Measurements from ENCODE around the gene LGALS9. TPM values are rescaled to one million over a fixed set of nuclear protein-coding genes. Genes with fewer than 3 reads are reported as not detected.

The LGALS9 gene
- polyA plus RNA-seq, 1 of the 3 experiments (the other 2 are of a cell fraction) = 0.21 TPM

GRCh38 chr17:27654136-27654535 is 23.1 kb downstream of the LGALS9 start:
- CTCF ChIA-PET = interaction anchor here (0.6 to 17.8 kb wide), 40 partner anchors 8 to 597 kb away, joined by 3 to 365 read pairs (median 6); partner anchors contain the start of gene LYRM9
- Histone ChIP-seq H3K36me3 (replicated peaks in 1 of 2; ENCODE audit: control insufficient read depth in 1 of 2, insufficient read depth in 2 of 2, low read length in 1 of 2) (no peaks in the 10 kb centered on the region), H3K4me1 (ENCODE audit: control insufficient read depth in 1 of 2, insufficient read depth in 2 of 2, low read depth in 1 of 2, low read length in 1 of 2) (no peaks in the 10 kb centered on the region; a peak in 1 of 4 replicates), H3K27me3 (ENCODE audit: insufficient read depth) (no peaks in the 10 kb centered on the region), H4K20me1 (ENCODE audit: insufficient read depth) (no peaks in the 10 kb centered on the region), H2AFZ (ENCODE audit: low read depth) (peak overlapping the region; percentile 72; the same call in 1 of the 2 replicates), H3K9me2 (no peaks in the 10 kb centered on the region), H3K9ac (no peak overlapping the region), H3K9me3 (no peaks in the 10 kb centered on the region), H3K79me2 (ENCODE audit: insufficient read depth) (no peaks in the 10 kb centered on the region), H3K4me2 (no peak overlapping the region), H3F3A (replicated peaks; ENCODE audit: insufficient read depth) (no peaks in the 10 kb centered on the region), H3K27ac (ENCODE audit: low read depth in 2 of 2, low read length in 1 of 2) (no peak overlapping the region), H3K4me3 (ENCODE audit: low read depth in 2 of 2, low read length in 1 of 2) (no peak overlapping the region)
- DNase-seq = no peak
- POLR2A ChIA-PET = no interaction called here
- 91% methylated on average over 6 of the region's 15 CpGs for WGBS (ENCODE audit: low lambda C conversion rate)
- no peak for TF ChIP-seq NRF1 (IDR thresholded peaks at IDR 0.05; ENCODE audit: low read depth, low read length)
- no peak for TF ChIP-seq MEF2A (IDR thresholded peaks at IDR 0.05; ENCODE audit: borderline replicate concordance, low read depth)
- no peak for TF ChIP-seq JUND (IDR thresholded peaks at IDR 0.05)
- TF ChIP-seq, protein P1, sequence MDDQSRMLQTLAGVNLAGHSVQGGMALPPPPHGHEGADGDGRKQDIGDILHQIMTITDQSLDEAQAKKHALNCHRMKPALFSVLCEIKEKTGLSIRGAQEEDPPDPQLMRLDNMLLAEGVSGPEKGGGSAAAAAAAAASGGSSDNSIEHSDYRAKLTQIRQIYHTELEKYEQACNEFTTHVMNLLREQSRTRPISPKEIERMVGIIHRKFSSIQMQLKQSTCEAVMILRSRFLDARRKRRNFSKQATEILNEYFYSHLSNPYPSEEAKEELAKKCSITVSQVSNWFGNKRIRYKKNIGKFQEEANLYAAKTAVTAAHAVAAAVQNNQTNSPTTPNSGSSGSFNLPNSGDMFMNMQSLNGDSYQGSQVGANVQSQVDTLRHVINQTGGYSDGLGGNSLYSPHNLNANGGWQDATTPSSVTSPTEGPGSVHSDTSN (IDR thresholded peaks at IDR 0.05) = no peak
- TF ChIP-seq CHD2 (IDR thresholded peaks at IDR 0.05; ENCODE audit: low read length, partially characterized antibody) = no peak
- TF ChIP-seq FOXM1 (IDR thresholded peaks at IDR 0.05; ENCODE audit: low read depth) = no peak
- TF ChIP-seq TEAD4 (IDR thresholded peaks at IDR 0.05; ENCODE audit: borderline replicate concordance, insufficient read depth) = no peak
- no peak for TF ChIP-seq POLR2AphosphoS5 (IDR thresholded peaks at IDR 0.05; ENCODE audit: low read depth, low read length)

DNA sequence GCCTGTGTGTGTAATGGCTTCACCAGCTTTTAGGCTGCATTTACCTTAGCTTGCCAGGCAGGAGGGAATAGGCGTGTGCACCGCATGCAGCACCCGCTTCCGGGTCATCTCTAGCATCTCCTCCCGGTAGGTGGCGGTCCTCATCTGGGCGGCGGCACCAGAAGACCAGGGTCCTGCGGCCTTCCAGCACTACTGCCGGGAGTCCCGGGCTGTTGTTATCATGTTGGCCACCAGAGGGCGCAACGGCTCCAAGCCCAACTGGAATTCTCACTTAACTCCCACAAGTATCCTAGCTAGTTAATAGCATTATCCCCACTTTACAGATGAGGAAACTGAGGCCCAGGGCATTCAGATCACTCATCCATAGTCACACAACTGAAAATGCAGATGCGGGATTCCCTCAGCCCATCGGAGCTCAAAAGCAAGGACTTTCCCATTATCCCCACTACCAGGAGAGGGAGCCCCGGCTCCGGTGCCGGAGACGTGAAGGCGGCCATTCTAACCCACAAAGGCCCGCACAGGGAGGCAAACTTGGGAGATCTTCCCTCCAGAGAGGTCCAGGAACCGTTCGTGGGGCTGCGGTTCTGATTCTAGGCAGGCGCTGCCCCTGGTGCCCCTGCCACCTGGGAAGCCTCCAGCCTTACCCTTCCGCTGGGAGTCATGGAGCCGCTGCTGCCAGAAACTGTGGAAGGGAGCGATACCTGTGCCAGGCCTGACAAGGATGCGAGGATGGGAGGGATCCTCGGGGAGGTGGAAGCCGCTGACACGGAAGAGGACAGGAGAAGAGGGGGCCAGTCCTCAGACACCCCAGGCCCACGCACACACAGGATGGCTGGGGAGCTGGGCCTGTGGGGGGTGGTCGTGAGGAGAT is 23.9 kb downstream of the LGALS9 start:
- H3K4me2 ChIP-seq = no peak overlapping the region
- no peaks in the 10 kb centered on the region for H3F3A ChIP-seq (replicated peaks; ENCODE audit: insufficient read depth)
- DNase-seq = peak; percentile 93
- no peaks in the 10 kb centered on the region for H3K9me2 ChIP-seq
- no peaks in the 10 kb centered on the region for H3K36me3 ChIP-seq (replicated peaks in 1 of 2; ENCODE audit: control insufficient read depth in 1 of 2, insufficient read depth in 2 of 2, low read length in 1 of 2)
- H2AFZ ChIP-seq (ENCODE audit: low read depth) = peak overlapping the region; percentile 72; the same call in 1 of the 2 replicates
- no peaks in the 10 kb centered on the region for H4K20me1 ChIP-seq (ENCODE audit: insufficient read depth)
- CTCF ChIA-PET = interaction anchor here (0.6 to 17.8 kb wide), 52 partner anchors 9 to 597 kb away, joined by 3 to 365 read pairs (median 4); partner anchors contain the start of genes LGALS9 and LYRM9
- H3K9ac ChIP-seq = no peak overlapping the region
- no peaks in the 10 kb centered on the region for H3K27me3 ChIP-seq (ENCODE audit: insufficient read depth)
- H3K4me3 ChIP-seq (ENCODE audit: low read depth in 2 of 2, low read length in 1 of 2) = peak overlapping the region in 1 of 2 experiments; percentile 43; a peak in 1 of 4 replicates
- no peak overlapping the region for H3K27ac ChIP-seq (ENCODE audit: low read depth in 2 of 2, low read length in 1 of 2)
- no peaks in the 10 kb centered on the region; a peak in 1 of 4 replicates for H3K4me1 ChIP-seq (ENCODE audit: control insufficient read depth in 1 of 2, insufficient read depth in 2 of 2, low read depth in 1 of 2, low read length in 1 of 2)
- POLR2A ChIA-PET = interaction anchor here (1.8 kb wide), 1 partner anchor 102 kb away, joined by 4 read pairs; no protein-coding TSS in a partner anchor
- 33% methylated on average over 19 of the region's 34 CpGs for WGBS (ENCODE audit: low lambda C conversion rate)
- no peaks in the 10 kb centered on the region for H3K9me3 ChIP-seq
- H3K79me2 ChIP-seq (ENCODE audit: insufficient read depth) = no peaks in the 10 kb centered on the region
- TF ChIP-seq CTCF (IDR thresholded peaks at IDR 0.05) (peak; percentile 93), MAX (IDR thresholded peaks at IDR 0.05; ENCODE audit: low read depth) (no peak), RAD21 (IDR thresholded peaks at IDR 0.05; ENCODE audit: low read length) (peak; percentile 68), ELF1 (IDR thresholded peaks at IDR 0.05) (peak; percentile 60), SMC3 (IDR thresholded peaks at IDR 0.05; ENCODE audit: low read depth, low read length) (peak; percentile 69; the same call in 1 of the 2 replicates), USF1 (IDR thresholded peaks at IDR 0.05; ENCODE audit: borderline replicate concordance, low read depth) (no peak), FOSL2 (IDR thresholded peaks at IDR 0.05; ENCODE audit: borderline replicate concordance, low read depth) (no peak), POLR2AphosphoS5 (IDR thresholded peaks at IDR 0.05; ENCODE audit: low read depth, low read length) (no peak), TCF12 (IDR thresholded peaks at IDR 0.05) (no peak), MXI1 (IDR thresholded peaks at IDR 0.05; ENCODE audit: low read depth, low read length) (no peak), RXRA (IDR thresholded peaks at IDR 0.05; ENCODE audit: borderline replicate concordance, low read depth) (no peak), NFIC (IDR thresholded peaks at IDR 0.05; ENCODE audit: borderline replicate concordance) (no peak), YY1 (IDR thresholded peaks at IDR 0.05; ENCODE audit: low read depth) (0 out of 2 replicates have a peak, but pooled peaks have one; percentile 16)
- TF ChIP-seq, protein P1 (IDR thresholded peaks at IDR 0.05) = no peak
- TF ChIP-seq, protein P2, sequence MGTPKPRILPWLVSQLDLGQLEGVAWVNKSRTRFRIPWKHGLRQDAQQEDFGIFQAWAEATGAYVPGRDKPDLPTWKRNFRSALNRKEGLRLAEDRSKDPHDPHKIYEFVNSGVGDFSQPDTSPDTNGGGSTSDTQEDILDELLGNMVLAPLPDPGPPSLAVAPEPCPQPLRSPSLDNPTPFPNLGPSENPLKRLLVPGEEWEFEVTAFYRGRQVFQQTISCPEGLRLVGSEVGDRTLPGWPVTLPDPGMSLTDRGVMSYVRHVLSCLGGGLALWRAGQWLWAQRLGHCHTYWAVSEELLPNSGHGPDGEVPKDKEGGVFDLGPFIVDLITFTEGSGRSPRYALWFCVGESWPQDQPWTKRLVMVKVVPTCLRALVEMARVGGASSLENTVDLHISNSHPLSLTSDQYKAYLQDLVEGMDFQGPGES (IDR thresholded peaks at IDR 0.05; ENCODE audit: low read depth, low read length) = no peak
